Measurements from ENCODE around the gene TRMU.
"Not testable (repeated sequence)": the region's sequence is repeated elsewhere in the genome, so short reads cannot be mapped to it uniquely, and the experiment has no call there.

Gene TRMU

GRCh38 chr22:46390652-46391301 lies 55.3 kb downstream of the TRMU start:
- FAIRE-seq: no peak

DNA sequence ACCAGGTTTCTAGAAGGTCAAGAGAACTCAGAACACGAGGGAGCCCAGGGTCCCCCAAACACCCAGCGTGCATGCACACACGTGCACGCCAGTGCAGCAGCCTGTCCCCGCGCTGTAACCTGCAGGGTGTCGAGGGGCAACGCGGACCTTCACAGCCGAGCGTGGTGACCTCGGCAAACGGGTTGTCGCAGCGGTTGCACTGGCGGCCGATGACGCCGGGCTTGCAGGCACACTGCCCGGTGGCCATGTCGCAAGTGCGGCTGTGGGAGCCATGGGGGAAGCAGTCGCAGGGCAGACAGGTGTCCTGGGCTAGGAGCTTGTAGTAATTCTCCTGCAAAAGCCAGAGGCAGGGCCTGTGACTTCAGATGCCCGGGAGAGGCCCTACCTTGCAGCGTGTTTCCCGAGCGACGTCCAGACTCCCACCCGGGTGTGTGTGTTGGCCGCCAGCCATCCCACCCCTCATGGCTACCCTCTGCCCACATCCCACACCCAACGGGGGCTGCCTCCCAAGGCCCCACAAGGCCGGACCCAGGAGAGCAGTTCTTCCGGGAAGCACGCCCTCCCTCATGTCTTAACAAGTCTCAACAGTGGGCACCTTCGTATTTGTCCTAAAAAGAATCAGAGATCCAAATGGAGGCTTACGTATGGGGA lies 56.1 kb downstream of the TRMU start:
- FAIRE-seq: no peak

GRCh38 chr22:46392137-46392844 lies 56.8 kb downstream of the TRMU start:
- no peak for FAIRE-seq

DNA sequence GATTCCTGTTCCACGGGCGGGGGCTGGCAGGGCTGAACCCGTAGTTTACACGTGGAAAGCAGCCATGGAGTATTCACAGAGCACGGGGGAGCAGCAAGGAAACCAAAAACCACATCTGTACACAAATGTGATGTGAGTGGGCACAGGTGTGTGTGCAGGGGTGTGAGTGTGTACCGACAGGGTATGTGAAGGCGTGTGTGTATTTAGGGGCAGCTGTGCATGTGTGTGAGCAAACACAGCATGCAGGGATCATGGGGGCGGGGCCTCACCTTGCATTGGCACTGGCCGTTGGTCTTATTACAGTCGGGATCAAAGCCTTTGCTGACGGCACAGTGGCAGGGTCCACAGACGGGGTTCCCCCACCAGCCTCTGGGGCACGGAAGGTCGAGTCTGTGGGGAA lies 58.4 kb downstream of the TRMU start:
- FAIRE-seq: no peak

DNA sequence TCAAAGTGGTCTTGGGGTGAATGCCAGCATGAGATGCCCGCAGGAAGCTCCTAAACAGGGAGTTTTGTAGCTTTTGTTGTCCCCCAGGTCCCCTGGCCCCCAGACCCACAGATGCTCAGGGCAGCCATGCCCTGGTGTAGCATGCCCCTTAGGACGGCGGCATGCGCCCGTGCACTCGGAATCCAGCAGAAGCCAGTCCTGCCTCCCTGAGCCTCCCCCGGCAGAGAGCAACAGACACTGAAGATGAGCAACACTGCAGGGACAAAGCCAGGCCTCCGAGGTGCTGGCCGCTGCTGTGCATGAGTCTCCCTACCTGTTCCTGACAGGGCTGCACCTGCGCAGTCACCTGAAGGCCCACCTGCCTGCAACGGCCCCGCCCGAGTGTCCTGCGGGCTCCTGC lies 59.1 kb downstream of the TRMU start:
- FAIRE-seq: no peak

- FAIRE-seq: no peak
Observed at GRCh38 chr22:46395145-46395544, 59.6 kb downstream of the TRMU start.

DNA sequence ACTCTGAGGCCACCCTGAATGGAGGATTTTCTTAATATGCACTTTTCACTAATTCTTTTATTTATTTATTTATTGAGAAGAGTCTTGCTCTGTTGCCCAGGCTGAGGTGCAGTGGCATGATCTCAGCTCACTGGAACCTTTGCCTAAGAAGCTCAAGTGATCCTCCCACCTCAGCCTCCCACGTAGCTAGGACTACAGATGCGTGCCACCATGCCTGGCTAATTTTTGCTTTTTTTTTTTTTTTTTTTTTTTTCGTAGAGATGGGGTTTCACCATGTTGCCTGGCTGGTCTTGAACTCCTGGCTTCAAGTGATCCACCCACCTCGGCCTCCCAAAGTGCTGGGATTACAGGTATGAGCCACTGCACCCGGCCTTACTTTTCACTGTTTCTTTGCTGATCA lies 61.5 kb downstream of the TRMU start:
- FAIRE-seq: not testable (repeated sequence)

DNA sequence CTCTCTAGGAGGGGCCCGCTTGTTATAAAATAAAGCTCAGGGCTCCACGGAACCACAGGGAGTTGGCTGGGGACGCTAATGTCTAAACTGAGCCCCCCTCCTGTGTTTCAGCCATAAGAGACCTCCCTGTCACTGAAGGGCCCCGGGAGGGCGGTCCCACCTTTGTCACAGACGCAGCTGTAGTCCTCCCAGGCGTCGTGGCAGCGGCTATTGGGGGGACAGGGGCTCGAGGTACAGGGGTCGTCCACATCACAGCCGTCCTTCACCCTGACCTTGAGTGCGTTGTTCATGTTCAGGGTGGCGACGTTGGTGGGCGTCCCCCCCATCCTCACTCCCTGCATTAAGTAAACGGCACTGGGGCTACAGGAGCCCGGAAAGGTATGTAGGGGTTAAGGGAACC lies 62.0 kb downstream of the TRMU start:
- FAIRE-seq: no peak

DNA sequence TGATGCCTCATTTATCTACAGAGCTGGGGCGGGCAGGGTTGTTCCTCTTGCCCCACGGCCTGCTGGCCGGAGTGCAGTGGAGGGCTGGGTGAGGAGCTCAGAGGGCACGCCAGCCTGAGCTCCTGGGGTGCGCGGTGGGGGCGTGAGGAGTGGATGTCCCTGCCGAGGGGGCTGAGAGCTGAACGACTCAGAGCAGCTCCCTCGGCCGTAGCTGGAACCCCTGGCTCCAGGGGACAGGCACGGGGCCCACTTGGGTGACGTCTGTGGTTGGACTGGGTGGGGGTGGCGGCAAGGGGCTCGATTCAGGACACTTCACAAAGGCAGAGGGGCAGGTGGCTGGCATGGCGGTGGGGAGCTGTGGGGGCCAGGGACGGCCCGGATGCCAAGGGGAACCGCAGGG lies 62.4 kb downstream of the TRMU start:
- no peak for FAIRE-seq

- no peak for FAIRE-seq
Observed at GRCh38 chr22:46399251-46400024, 63.9 kb downstream of the TRMU start.

DNA sequence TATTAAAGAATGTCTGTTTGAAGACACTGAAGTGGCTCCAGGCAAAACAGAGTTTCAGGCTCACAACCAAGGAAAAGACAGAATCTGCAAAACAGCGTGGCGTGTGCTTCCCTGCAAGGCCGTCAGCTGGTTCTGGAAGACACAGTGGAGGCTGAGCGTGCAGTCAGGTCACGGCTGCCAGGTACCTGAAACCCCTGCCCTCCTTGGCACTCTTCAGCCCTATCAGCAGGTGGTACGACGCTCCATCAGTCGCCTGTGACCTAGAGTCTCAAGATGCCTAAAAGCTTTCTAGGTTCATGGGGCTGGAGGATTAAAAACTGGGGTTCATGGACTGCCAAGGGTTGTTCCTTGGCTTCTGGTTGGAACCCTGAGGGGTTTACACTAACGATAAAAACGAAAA lies 65.9 kb downstream of the TRMU start:
- no peak for FAIRE-seq

GRCh38 chr22:46402505-46402904 lies 67.0 kb downstream of the TRMU start:
- FAIRE-seq: no peak

- FAIRE-seq: not testable (repeated sequence)
Observed at GRCh38 chr22:46403880-46404279, 68.4 kb downstream of the TRMU start.

GRCh38 chr22:46405901-46406300 lies 70.4 kb downstream of the TRMU start:
- no peak for FAIRE-seq

GRCh38 chr22:46406349-46406748 lies 70.8 kb downstream of the TRMU start:
- no peak for FAIRE-seq

DNA sequence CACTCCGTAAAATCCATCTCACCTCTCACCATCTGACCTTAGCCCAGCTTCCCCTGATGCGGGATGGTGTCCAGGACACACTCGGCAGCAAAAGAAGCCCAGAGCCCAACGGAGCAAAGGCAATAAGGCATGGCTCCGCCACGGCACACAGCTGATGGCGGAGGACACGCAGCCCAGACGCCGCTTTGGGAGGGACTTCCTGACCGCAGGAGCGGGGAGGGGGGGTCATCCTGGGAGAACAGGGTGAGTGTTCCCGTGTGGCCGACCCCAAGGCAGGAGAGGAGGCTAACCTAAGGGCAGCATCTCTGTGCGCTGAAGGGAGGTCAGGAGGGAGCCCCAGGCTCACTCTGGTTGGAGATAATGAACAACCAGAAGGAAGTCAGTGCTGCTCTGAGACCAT lies 71.3 kb downstream of the TRMU start:
- FAIRE-seq: no peak

Data from A204.1 (cell line).